Activated effector memory CD4-positive, alpha-beta T cell treated with anti-CD3 and anti-CD28 coated beads, Interleukin-2, amount 50 U/mL, for 16 hours (primary cell): ENCODE measurements around the gene KCND1.
A peak's percentile ranks its signal among the peaks of the same experiment; 100 is the strongest.

Experiments used
- DNase-seq: peaks from one replicate; pipeline ENCODE4 v3.0.0-alpha.2; 2020

KCND1 gene

GRCh38 chrX:48937054-48937907, 34.4 kb downstream of the KCND1 start:
- DNase-seq: peak; percentile 94

GRCh38 chrX:48936429-48937053, 35.1 kb downstream of the KCND1 start:
- DNase-seq: no peak

GRCh38 chrX:48935301-48935670, 36.4 kb downstream of the KCND1 start:
- no peak for DNase-seq

GRCh38 chrX:48934581-48935300, 36.9 kb downstream of the KCND1 start:
- DNase-seq: no peak

DNA sequence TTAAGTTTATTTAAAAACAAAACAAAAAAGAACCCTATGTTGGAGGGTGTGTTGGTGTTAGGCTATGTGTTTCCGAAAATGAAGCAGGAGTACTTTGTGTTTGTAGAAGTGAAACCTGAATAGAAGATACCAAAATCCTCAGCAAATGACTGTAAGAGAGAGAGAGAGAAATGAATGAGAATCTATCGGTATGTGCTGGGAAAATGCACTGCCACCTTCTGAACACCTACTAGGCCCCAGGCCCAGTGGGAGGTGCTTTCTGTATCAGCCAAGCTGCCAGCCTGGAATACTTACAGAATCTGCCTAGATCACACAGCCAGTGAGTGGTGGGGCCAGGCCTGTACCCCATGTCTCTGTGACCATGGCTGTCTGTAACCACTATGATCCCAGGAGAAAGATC, 37.9 kb downstream of the KCND1 start:
- DNase-seq: no peak

DNA sequence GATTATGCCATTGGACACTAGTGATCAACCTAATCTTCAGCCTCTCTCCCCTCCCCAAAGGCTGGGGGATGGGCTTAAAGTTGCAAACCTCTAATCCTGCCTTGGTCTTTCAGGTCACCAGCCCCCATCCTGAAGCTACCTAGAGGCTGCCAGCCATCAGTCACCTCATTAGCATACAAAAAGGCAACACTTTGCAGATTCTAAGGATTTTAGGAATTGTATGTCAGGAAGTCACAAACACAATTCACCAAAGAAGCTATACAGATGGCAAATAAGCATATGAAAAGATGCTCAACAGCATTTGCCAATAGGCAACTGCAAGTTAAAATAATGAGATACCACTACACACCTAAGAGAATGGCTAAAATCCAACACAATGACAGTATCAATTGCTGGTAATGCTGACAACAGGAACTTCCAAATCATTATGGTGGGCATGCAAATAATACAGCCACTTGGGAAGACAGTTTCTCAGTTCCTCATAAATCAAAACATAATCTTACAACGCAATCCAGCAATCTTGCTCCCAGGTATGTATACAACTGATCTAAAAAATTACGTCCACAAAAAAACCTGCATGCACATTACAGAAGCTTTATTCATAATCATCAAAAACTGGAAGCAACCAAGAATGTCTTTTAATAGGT, 43.8 kb downstream of the KCND1 start:
- no peak for DNase-seq

DNA sequence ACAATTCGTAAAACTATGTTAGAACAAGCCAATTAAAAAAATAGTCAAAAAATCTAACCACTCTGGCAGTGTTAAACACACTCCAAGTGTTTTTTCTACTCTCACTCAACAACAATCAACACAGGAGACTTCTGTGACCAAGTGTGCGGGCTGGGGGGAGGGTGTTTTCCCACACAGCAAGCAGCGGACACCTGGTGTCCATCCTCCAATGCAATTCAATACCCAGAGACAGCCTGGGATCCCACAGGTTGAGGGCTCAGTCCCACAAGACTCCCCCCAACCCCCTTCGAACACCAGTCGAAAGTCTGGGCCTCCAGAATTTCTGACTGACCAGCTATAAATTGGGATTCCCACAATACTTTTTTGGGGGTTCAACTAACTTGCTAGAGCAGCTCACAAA, 44.5 kb downstream of the KCND1 start:
- DNase-seq: no peak

DNA sequence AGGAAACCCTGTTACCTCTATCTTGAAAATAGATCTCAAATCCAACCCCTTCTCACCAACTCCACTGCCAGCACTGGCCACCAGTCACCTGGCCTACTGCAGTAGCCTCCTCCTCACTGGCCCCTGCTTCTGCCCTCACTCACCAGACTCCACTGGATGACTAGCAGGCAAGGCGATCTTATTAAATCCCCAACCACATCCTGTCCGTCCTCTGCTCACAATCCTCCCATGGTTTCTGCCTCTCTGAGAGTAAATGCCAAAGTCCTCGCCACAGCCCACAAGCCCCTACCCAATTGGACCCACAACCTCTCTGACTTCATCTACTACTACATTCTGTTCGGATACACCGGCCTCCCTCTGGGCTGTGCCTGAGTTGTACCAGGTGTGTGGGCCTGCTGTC, 47.4 kb downstream of the KCND1 start:
- DNase-seq: no peak

GRCh38 chrX:48923771-48924170, 47.9 kb downstream of the KCND1 start:
- no peak for DNase-seq

GRCh38 chrX:48920718-48921104, 50.9 kb downstream of the KCND1 start:
- no peak for DNase-seq

GRCh38 chrX:48919947-48920717, 51.5 kb downstream of the KCND1 start:
- peak; percentile 75 for DNase-seq

- DNase-seq: peak; percentile 80
Measured at GRCh38 chrX:48919360-48919841, 52.2 kb downstream of the KCND1 start.

- peak; percentile 96 for DNase-seq
Measured at GRCh38 chrX:48918643-48919340, 52.9 kb downstream of the KCND1 start, which contains the start of gene PIM2. TSS of gene PIM2 (minus strand) at chrX:48919024. CDS start at chrX:48918834, 190 bp downstream.

- no peak for DNase-seq
Measured at GRCh38 chrX:48918301-48918642, 53.4 kb downstream of the KCND1 start.

- peak; percentile 95 for DNase-seq
Measured at GRCh38 chrX:48917139-48918001, 54.3 kb downstream of the KCND1 start.

DNA sequence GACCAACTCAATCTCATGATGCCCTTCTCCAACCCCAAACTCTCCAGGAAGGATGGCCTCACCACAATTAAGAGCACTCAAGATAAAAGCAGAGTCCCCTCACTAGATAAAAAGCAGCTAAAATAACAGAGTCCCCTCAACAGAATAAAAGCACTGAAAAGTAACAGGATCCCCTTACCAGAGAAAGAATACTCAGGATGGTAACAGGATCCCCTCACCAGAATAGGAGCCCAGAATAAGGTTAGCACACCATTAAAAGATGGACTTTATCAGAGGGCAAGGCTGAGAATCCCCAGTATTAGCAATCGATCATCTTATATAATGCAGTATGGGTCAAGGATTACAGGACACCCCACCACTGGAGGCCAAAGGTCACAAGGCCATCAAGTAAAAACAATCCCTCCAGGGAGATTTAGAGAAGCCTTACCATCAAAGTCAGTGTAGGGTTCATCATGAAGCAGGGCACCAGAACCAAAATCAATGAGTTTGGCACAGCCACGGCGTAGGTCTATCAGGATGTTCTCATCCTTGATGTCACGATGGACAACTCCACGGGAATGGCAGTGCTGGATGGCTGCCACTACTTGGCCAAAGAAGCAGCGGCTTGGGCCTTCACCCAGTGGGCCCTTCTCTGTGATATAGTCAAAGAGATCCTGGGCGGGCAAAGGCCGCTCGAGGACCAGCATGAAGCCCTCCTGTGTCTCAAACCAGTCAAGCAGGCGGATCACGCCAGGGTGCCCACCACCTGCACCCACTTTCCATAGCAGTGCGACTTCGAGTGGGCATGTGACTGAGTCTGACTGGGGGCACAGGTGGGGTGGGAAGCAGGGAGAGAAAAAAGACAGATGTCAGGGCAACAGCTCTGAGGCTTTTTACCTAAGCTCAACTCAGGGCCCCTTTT, 56.8 kb downstream of the KCND1 start:
- DNase-seq: no peak

GRCh38 chrX:48913605-48914366, 57.9 kb downstream of the KCND1 start:
- DNase-seq: no peak

DNA sequence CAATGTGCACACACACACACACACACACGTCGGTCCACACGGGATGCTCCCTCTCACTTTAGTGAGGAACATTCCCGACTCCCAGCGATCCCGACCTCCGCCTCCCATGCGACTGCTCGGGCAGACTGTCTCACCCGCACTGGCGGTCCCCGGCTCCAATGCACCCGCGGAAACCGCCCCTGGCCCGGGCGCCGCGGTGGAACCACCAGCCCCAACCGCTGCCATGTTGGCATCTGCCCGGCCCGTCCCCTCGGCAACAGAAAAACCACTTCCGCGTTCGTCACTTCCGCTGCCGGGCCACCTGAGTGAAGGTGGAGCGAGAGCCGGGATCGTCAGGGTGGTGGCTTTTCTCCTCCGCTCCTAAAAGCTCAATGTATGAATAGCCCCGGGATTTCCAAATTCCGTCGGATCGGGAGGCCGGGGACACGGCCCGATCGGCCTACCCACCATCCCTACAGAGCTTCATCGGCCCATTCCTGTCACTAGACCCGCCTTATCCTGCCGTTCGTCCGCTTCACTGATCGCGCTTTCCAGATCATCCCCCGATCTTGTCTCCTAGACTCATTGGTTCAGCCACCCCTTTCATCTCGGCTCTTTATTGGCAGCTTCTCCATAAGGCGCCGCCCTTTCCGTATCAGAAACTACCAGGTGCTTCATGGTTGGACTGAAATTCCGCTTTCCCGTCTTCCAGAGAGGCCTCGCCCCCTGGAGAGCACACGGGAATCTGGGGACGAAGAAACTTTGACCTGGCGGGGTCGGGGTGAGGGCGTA, 60.0 kb downstream of the KCND1 start, which contains the start of gene SLC35A2:
TSS of gene SLC35A2 (minus strand) at position 235 of the 771 bp plus-strand sequence. CDS start at position 225, 10 bp downstream.
- peak; percentile 96 for DNase-seq
